IMR-90 (cell line): ENCODE measurements around the gene SP3. TPM values are rescaled to one million over a fixed set of nuclear protein-coding genes. Genes with fewer than 3 reads are reported as not detected.
A peak's percentile ranks its signal among the peaks of the same experiment; 100 is the strongest.

Source experiments
- ATAC-seq: fragments of 200-7000 bp; cut with Tn5 transposase; 2 replicates; pipeline ENCODE4 v1.9.1; 2020; ENCODE audit warnings: low read depth, mild to moderate bottlenecking, moderate library complexity
- BruUV-seq: library from RNA; stranded (reverse); fragments of 400-500 nt; replicated peaks from 2 replicates; lab custom pipeline; 2021; lab: Mats Ljungman, UMichigan
- CTCF ChIA-PET: fragments of 300-600 bp; formaldehyde crosslinking; extraction: SDS; loops from one replicate; lab custom pipeline; 2021; ENCODE audit warnings: antibody characterized with exemption; lab: Yijun Ruan, JAX
- POLR2A ChIA-PET: fragments of 300-600 bp; sonication (Branson Sonifier 250); formaldehyde crosslinking; loops from one replicate; lab custom pipeline; 2022; ENCODE audit warnings: antibody characterized with exemption; ENCODE audit not compliant: unreplicated experiment; lab: Charles Lee
- DNase-seq: peaks from one replicate; pipeline ENCODE4 v3.0.0; 2013
- H2AFZ ChIP-seq: replicated peaks from 2 replicates; pipeline ENCODE3; 2013; ENCODE audit warnings: low read length, mild to moderate bottlenecking; ENCODE audit not compliant: poor library complexity
- H2AK5ac ChIP-seq: 2 replicates; pipeline ENCODE4 v1.6.1; 2013; ENCODE audit warnings: low read depth, low read length, inconsistent platforms
- H2AK9ac ChIP-seq: replicated peaks from 2 replicates; pipeline ENCODE3; 2013; ENCODE audit warnings: mild to moderate bottlenecking, low read depth, low read length, moderate library complexity; ENCODE audit not compliant: poor library complexity
- H2BK120ac ChIP-seq: 2 replicates; pipeline ENCODE4 v1.6.1; 2013; ENCODE audit warnings: low read depth, low read length, inconsistent platforms
- H2BK15ac ChIP-seq: 3 replicates; pipeline ENCODE4 v1.6.1; 2013; ENCODE audit warnings: low read depth, low read length, inconsistent platforms
- H2BK20ac ChIP-seq: 2 replicates; pipeline ENCODE4 v1.6.1; 2013; ENCODE audit warnings: low read depth, mild to moderate bottlenecking, inconsistent platforms, low read length, moderate library complexity
- H2BK5ac ChIP-seq: 2 replicates; pipeline ENCODE4 v1.6.1; 2013; ENCODE audit warnings: mild to moderate bottlenecking, low read depth, low read length, inconsistent platforms; ENCODE audit not compliant: poor library complexity, severe bottlenecking
- H3K14ac ChIP-seq: replicated peaks from 2 replicates; pipeline ENCODE4 v1.6.1; 2013; ENCODE audit warnings: low read depth, low read length, inconsistent platforms
- H3K18ac ChIP-seq: 2 replicates; pipeline ENCODE4 v1.6.1; 2013; ENCODE audit warnings: low read depth, low read length, control low read depth
- H3K23ac ChIP-seq: 2 replicates; pipeline ENCODE4 v1.6.1; 2013; ENCODE audit warnings: low read depth, low read length, inconsistent platforms
- H3K27ac ChIP-seq: 2 replicates; pipeline ENCODE4 v1.5.1; 2013; ENCODE audit warnings: mild to moderate bottlenecking, control low read depth, low read length; ENCODE audit not compliant: insufficient read depth
- H3K27me3 ChIP-seq: 2 replicates; pipeline ENCODE4 v1.6.1; 2013; ENCODE audit warnings: low read length; ENCODE audit not compliant: control insufficient read depth, insufficient read depth
- H3K36me3 ChIP-seq: 2 replicates; pipeline ENCODE4 v1.6.1; 2013; ENCODE audit warnings: low read length, mixed read lengths; ENCODE audit not compliant: control insufficient read depth, insufficient read depth
- H3K4ac ChIP-seq: 2 replicates; pipeline ENCODE4 v1.6.1; 2013; ENCODE audit warnings: low read depth, low read length, inconsistent platforms
- H3K4me1 ChIP-seq: 2 replicates; pipeline ENCODE4 v1.6.1; 2013; ENCODE audit warnings: low read length, mixed read lengths; ENCODE audit not compliant: control insufficient read depth, insufficient read depth
- H3K4me2 ChIP-seq: 2 replicates; pipeline ENCODE4 v1.6.1; 2013; ENCODE audit warnings: low read depth, mild to moderate bottlenecking, control low read depth, low read length, moderate library complexity
- H3K4me3 ChIP-seq: 2 replicates; pipeline ENCODE4 v1.5.1; 2013; ENCODE audit warnings: low read depth, mild to moderate bottlenecking, control low read depth, low read length, moderate library complexity; ENCODE audit not compliant: insufficient read depth
- H3K56ac ChIP-seq: 2 replicates; pipeline ENCODE4 v1.6.1; 2013; ENCODE audit warnings: low read length, inconsistent platforms; ENCODE audit not compliant: insufficient read depth; ENCODE audit errors: extremely low read depth
- H3K79me1 ChIP-seq, 2 experiments: 2 replicates each; pipeline ENCODE4 v1.6.1; 2013; ENCODE audit warnings: low read length in 2 of 2, inconsistent platforms in 1 of 2, low read depth in 1 of 2
- H3K9ac ChIP-seq: 2 replicates; pipeline ENCODE4 v1.6.1; 2013; ENCODE audit warnings: low read depth, low read length, control low read depth
- H3K9me1 ChIP-seq: 2 replicates; pipeline ENCODE4 v1.6.1; 2013; ENCODE audit warnings: low read length, inconsistent platforms; ENCODE audit not compliant: insufficient read depth
- H3K9me3 ChIP-seq: 2 replicates; pipeline ENCODE4 v1.6.1; 2013; ENCODE audit warnings: low read length; ENCODE audit not compliant: control insufficient read depth, insufficient read depth
- H4K20me1 ChIP-seq: 2 replicates; pipeline ENCODE4 v1.6.1; 2013; ENCODE audit warnings: low read length, inconsistent platforms; ENCODE audit not compliant: insufficient read depth
- H4K5ac ChIP-seq: 2 replicates; pipeline ENCODE4 v1.6.1; 2013; ENCODE audit warnings: mild to moderate bottlenecking, low read depth, low read length, control low read depth
- H4K8ac ChIP-seq, 2 experiments: 2 replicates each; pipeline ENCODE4 v1.6.1; 2013; ENCODE audit warnings: low read depth in 2 of 2, low read length in 2 of 2, control low read depth in 1 of 2, inconsistent platforms in 1 of 2
- H4K91ac ChIP-seq: 2 replicates; pipeline ENCODE4 v1.6.1; 2013; ENCODE audit warnings: low read depth, low read length, inconsistent platforms; ENCODE audit not compliant: insufficient read depth
- BHLHE40 ChIP-seq: fragments of 150-350 bp; IDR thresholded peaks from 2 replicates; pipeline ENCODE4 v1.6.1; 2016; ENCODE audit warnings: mild to moderate bottlenecking, low read depth, low read length
- CEBPB ChIP-seq: IDR thresholded peaks from 2 replicates; pipeline ENCODE4 v1.6.1; 2012; ENCODE audit warnings: low read depth, low read length, improper control_type of control experiment
- CHD1 ChIP-seq: IDR thresholded peaks from 2 replicates; pipeline ENCODE4 v1.6.1; 2012; ENCODE audit warnings: low read depth, low read length, improper control_type of control experiment
- FOS ChIP-seq: fragments of 150-350 bp; IDR thresholded peaks from 2 replicates; pipeline ENCODE4 v1.6.1; 2016; ENCODE audit warnings: low read depth, low read length
- MAFK ChIP-seq: IDR thresholded peaks from 2 replicates; pipeline ENCODE4 v1.6.1; 2012; ENCODE audit warnings: low read depth, low read length, improper control_type of control experiment
- MAZ ChIP-seq: IDR thresholded peaks from 2 replicates; pipeline ENCODE4 v1.6.1; 2012; ENCODE audit warnings: low read depth, mild to moderate bottlenecking, low read length, improper control_type of control experiment, moderate library complexity, borderline replicate concordance
- MXI1 ChIP-seq: IDR thresholded peaks from 2 replicates; pipeline ENCODE4 v1.6.1; 2012; ENCODE audit warnings: low read depth, mild to moderate bottlenecking, low read length, moderate library complexity, borderline replicate concordance
- NFE2L2 ChIP-seq: fragments of 150-350 bp; IDR thresholded peaks from 2 replicates; pipeline ENCODE4 v1.6.1; 2016; ENCODE audit warnings: low read depth, mild to moderate bottlenecking, low read length
- POLR2A ChIP-seq: IDR thresholded peaks from 2 replicates; pipeline ENCODE4 v1.6.1; 2012; ENCODE audit warnings: mild to moderate bottlenecking, low read depth, low read length
- RAD21 ChIP-seq: IDR thresholded peaks from 2 replicates; pipeline ENCODE4 v1.6.1; 2012; ENCODE audit warnings: low read length, improper control_type of control experiment
- RCOR1 ChIP-seq: IDR thresholded peaks from 2 replicates; pipeline ENCODE4 v1.6.1; 2012; ENCODE audit warnings: mild to moderate bottlenecking, low read length, improper control_type of control experiment; ENCODE audit not compliant: insufficient replicate concordance
- RFX5 ChIP-seq: IDR thresholded peaks from 2 replicates; pipeline ENCODE4 v1.8.0; 2012; ENCODE audit warnings: low read depth, mild to moderate bottlenecking, low read length, moderate library complexity
- SMC3 ChIP-seq: fragments of 150-350 bp; IDR thresholded peaks from 2 replicates; pipeline ENCODE4 v1.6.1; 2016; ENCODE audit warnings: low read depth, mild to moderate bottlenecking, antibody characterized with exemption, low read length, moderate library complexity
- WGBS, 2 experiments: methylation state at CpG; one replicate each; pipeline versions ENCODE4 v1.1.5 to v1.1.7; 2013; ENCODE audit warnings: missing lambda C conversion rate in 2 of 2; ENCODE audit not compliant: insufficient read length in 1 of 2; ENCODE audit errors: extremely low coverage in 2 of 2; 5-methylcytosine and 5-hydroxymethylcytosine counted together
- dilution Hi-C: fragments of 300-500 bp; cut with HindIII; formaldehyde crosslinking; loops from one replicate; pipeline ENCODE4 v1.14.3; 2018; ENCODE audit warnings: low sequenced_read_pairs; ENCODE audit not compliant: unreplicated experiment
- in situ Hi-C: fragments of 300-500 bp; cut with MboI; formaldehyde crosslinking; loops from 3 replicates; pipeline ENCODE4 v1.14.3; 2019; ENCODE audit warnings: low sequenced_read_pairs, inconsistent platforms, mixed read lengths
- intact Hi-C: fragments of 100-400 bp; cut with micrococcal nuclease; formaldehyde crosslinking; loops from 2 replicates; pipeline ENCODE4 v1.10.0; 2022
- polyA plus RNA-seq, 3 experiments: library from polyadenylated mRNA; depleted of rRNA; stranded (reverse); fragments of >200 nt; gene quantifications; 2 replicates each; pipeline ENCODE4 v1.2.3, GENCODE V29; 2012; ENCODE audit warnings: low replicate concordance in 1 of 3
- total RNA-seq: library from RNA; depleted of rRNA; stranded (reverse); fragments of >200 nt; gene quantifications from 2 replicates; pipeline ENCODE4 v1.2.3, GENCODE V29; 2012
- TF ChIP-seq, protein P1 (sequence below): conservative IDR thresholded peaks from 2 replicates; pipeline ENCODE4 v1.5.1; 2012; ENCODE audit warnings: mild to moderate bottlenecking, low read depth, low read length, improper control_type of control experiment
- TF ChIP-seq, protein P2 (sequence below): fragments of 150-350 bp; IDR thresholded peaks from 2 replicates; pipeline ENCODE4 v1.6.1; 2017; ENCODE audit warnings: mild to moderate bottlenecking, antibody characterized with exemption, low read length, low read depth
- TF ChIP-seq, protein P3 (sequence below): fragments of 150-350 bp; IDR thresholded peaks from 2 replicates; pipeline ENCODE4 v1.6.1; 2016; ENCODE audit warnings: low read depth, mild to moderate bottlenecking, low read length, moderate library complexity, borderline replicate concordance

Gene SP3
- total and polyA plus RNA-seq, 2 of the 4 experiments (the other 2 are of a cell fraction): 26.7 to 136 TPM

DNA sequence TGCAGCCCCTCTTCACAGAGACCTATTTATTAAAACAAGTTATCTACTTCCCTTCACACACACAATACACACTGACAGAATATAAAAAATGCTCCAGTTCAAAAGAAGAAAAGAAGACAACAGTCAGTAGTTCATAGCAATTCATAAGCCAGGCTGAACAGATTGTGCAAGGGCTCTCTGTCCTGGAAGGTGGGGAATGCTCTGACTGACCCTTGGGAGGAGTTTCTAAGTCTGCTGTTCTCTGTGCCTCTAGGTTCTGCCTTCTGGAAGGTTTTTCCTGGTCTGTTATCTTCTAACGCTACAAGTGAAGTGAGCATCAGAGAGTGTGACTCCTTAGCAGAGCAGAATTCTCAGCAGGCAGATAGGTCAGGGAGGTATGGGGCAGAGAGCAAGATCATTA, 35.7 kb downstream of the SP3 start:
- peak; percentile 35; the same call in 1 of the 2 replicates for ATAC-seq
- in situ Hi-C loops: no loop called here
- Histone ChIP-seq H3K36me3 (peaks cover 9% of the 10 kb centered on the region), H4K91ac (no peak overlapping the region), H3K18ac (no peak overlapping the region), H2AK9ac (no peak overlapping the region), H4K8ac (no peak overlapping the region), H2AFZ (no peak overlapping the region), H3K9ac (no peak overlapping the region), H3K14ac (no peak overlapping the region), H3K9me3 (no peaks in the 10 kb centered on the region), H3K56ac (no peak overlapping the region), H3K79me1 (peaks cover 18 to 64% of the 10 kb centered on the region in 2 experiments), H3K4me1 (peaks cover 6% of the 10 kb centered on the region), H3K9me1 (peaks cover 5% of the 10 kb centered on the region; the same call in 1 of the 2 replicates), H3K4ac (no peak overlapping the region), H3K4me2 (no peak overlapping the region), H2BK120ac (no peak overlapping the region), H2BK5ac (no peak overlapping the region), H4K5ac (no peak overlapping the region), H2BK15ac (no peak overlapping the region), H4K20me1 (peaks cover 62% of the 10 kb centered on the region), H2BK20ac (no peak overlapping the region), H2AK5ac (no peak overlapping the region), H3K27ac (no peak overlapping the region), H3K23ac (no peak overlapping the region), H3K27me3 (no peaks in the 10 kb centered on the region), H3K4me3 (no peak overlapping the region)
- POLR2A ChIA-PET: no interaction called here
- peak; percentile 11 for DNase-seq
- CTCF ChIA-PET: no interaction called here
- BruUV-seq: no TSS peak
- intact Hi-C loops: no loop called here
- no CpG with 5 or more reads among the region's 1 CpG for WGBS, 2 experiments
- no peak for TF ChIP-seq NFE2L2
- no peak for TF ChIP-seq RAD21
- TF ChIP-seq, protein P1, sequence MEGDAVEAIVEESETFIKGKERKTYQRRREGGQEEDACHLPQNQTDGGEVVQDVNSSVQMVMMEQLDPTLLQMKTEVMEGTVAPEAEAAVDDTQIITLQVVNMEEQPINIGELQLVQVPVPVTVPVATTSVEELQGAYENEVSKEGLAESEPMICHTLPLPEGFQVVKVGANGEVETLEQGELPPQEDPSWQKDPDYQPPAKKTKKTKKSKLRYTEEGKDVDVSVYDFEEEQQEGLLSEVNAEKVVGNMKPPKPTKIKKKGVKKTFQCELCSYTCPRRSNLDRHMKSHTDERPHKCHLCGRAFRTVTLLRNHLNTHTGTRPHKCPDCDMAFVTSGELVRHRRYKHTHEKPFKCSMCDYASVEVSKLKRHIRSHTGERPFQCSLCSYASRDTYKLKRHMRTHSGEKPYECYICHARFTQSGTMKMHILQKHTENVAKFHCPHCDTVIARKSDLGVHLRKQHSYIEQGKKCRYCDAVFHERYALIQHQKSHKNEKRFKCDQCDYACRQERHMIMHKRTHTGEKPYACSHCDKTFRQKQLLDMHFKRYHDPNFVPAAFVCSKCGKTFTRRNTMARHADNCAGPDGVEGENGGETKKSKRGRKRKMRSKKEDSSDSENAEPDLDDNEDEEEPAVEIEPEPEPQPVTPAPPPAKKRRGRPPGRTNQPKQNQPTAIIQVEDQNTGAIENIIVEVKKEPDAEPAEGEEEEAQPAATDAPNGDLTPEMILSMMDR: no peak
- TF ChIP-seq, protein P2, sequence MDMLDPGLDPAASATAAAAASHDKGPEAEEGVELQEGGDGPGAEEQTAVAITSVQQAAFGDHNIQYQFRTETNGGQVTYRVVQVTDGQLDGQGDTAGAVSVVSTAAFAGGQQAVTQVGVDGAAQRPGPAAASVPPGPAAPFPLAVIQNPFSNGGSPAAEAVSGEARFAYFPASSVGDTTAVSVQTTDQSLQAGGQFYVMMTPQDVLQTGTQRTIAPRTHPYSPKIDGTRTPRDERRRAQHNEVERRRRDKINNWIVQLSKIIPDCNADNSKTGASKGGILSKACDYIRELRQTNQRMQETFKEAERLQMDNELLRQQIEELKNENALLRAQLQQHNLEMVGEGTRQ: no peak
- TF ChIP-seq MAFK: no peak
- no peak for TF ChIP-seq RFX5
- TF ChIP-seq SMC3: no peak
- no peak for TF ChIP-seq CHD1
- no peak for TF ChIP-seq FOS
- TF ChIP-seq BHLHE40: no peak
- no peak for TF ChIP-seq CEBPB
- TF ChIP-seq, protein P3, sequence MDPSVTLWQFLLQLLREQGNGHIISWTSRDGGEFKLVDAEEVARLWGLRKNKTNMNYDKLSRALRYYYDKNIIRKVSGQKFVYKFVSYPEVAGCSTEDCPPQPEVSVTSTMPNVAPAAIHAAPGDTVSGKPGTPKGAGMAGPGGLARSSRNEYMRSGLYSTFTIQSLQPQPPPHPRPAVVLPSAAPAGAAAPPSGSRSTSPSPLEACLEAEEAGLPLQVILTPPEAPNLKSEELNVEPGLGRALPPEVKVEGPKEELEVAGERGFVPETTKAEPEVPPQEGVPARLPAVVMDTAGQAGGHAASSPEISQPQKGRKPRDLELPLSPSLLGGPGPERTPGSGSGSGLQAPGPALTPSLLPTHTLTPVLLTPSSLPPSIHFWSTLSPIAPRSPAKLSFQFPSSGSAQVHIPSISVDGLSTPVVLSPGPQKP: no peak
- TF ChIP-seq POLR2A: no peak
- TF ChIP-seq MXI1: no peak
- no peak for TF ChIP-seq MAZ
- TF ChIP-seq RCOR1: no peak
- dilution Hi-C loops: no loop called here
